NOMO-1 (cell line): Measurements from ENCODE around the gene ALCAM.
"Not testable (repeated sequence)": the region's sequence is repeated elsewhere in the genome, so short reads cannot be mapped to it uniquely, and the experiment has no call there.

Experiments
- DNase-seq, 2 experiments: peaks; one replicate each; lab custom pipeline; 2025; ENCODE audit not compliant: unreplicated experiment in 2 of 2; lab: John Stamatoyannopoulos, UW

The ALCAM gene

GRCh38 chr3:105385819-105386508, 19.3 kb downstream of the ALCAM start:
- peak; percentile 7 to 84 for DNase-seq

- DNase-seq = no peak
These were observed 20.5 kb downstream of the ALCAM start for GRCh38 chr3:105387122-105387751.

- DNase-seq = peak in 1 of 2 experiments; percentile 30
These were observed 21.5 kb downstream of the ALCAM start for GRCh38 chr3:105388176-105388575.

GRCh38 chr3:105389759-105390158, 23.1 kb downstream of the ALCAM start:
- not testable (repeated sequence) for DNase-seq

GRCh38 chr3:105392598-105392997, 25.9 kb downstream of the ALCAM start:
- not testable (repeated sequence) for DNase-seq

GRCh38 chr3:105394177-105394576, 27.5 kb downstream of the ALCAM start:
- no peak for DNase-seq

GRCh38 chr3:105397974-105398373, 31.3 kb downstream of the ALCAM start:
- DNase-seq = no peak

GRCh38 chr3:105398437-105398836, 31.7 kb downstream of the ALCAM start:
- no peak for DNase-seq

GRCh38 chr3:105399062-105399461, 32.4 kb downstream of the ALCAM start:
- no peak for DNase-seq

GRCh38 chr3:105399611-105400010, 32.9 kb downstream of the ALCAM start:
- DNase-seq = no peak

- DNase-seq = no peak
These were observed 34.5 kb downstream of the ALCAM start for GRCh38 chr3:105401254-105401653.

GRCh38 chr3:105401691-105402149, 35.0 kb downstream of the ALCAM start:
- no peak for DNase-seq

GRCh38 chr3:105402287-105402801, 35.6 kb downstream of the ALCAM start:
- DNase-seq = no peak

- not testable (repeated sequence) for DNase-seq
These were observed 36.3 kb downstream of the ALCAM start for GRCh38 chr3:105403034-105403433.

- no peak for DNase-seq
These were observed 39.6 kb downstream of the ALCAM start for GRCh38 chr3:105406268-105406667.

GRCh38 chr3:105409364-105409763, 42.7 kb downstream of the ALCAM start:
- no peak for DNase-seq

- no peak for DNase-seq
These were observed 46.7 kb downstream of the ALCAM start for GRCh38 chr3:105413343-105413887.

GRCh38 chr3:105414841-105415240, 48.1 kb downstream of the ALCAM start:
- DNase-seq = no peak

- DNase-seq = no peak
These were observed 49.2 kb downstream of the ALCAM start for GRCh38 chr3:105415951-105416350.

GRCh38 chr3:105417525-105418289, 51.0 kb downstream of the ALCAM start:
- DNase-seq = peak in 1 of 2 experiments; percentile 59

GRCh38 chr3:105422645-105423044, 55.9 kb downstream of the ALCAM start:
- DNase-seq = no peak
